A549 (cell line): ENCODE data around the gene HAUS3. TPM values are rescaled to one million over a fixed set of nuclear protein-coding genes. Genes with fewer than 3 reads are reported as not detected.

ENCODE experiments used
- ATAC-seq, 2 experiments: fragments of 200-7000 bp in 1 of 2; fragments of >200 bp in 1 of 2; cut with Nextera tagmentation in 1 of 2; cut with Tn5 transposase in 1 of 2; 3 replicates each; pipeline versions ENCODE4 v1.8.0 to v1.9.1; 2018 to 2020; ENCODE audit warnings: mild to moderate bottlenecking in 1 of 2, moderate library complexity in 1 of 2
- CTCF ChIA-PET: fragments of 300-600 bp; sonication (Branson Sonifier 250); formaldehyde crosslinking; extraction: SDS; loops from one replicate; lab custom pipeline; 2021; ENCODE audit warnings: antibody characterized with exemption, inconsistent platforms; lab: Yijun Ruan, JAX
- POLR2A ChIA-PET: fragments of 350-600 bp; formaldehyde crosslinking; extraction: SDS; loops from one replicate; lab custom pipeline; 2021; ENCODE audit warnings: antibody characterized with exemption, inconsistent platforms; lab: Yijun Ruan, JAX
- DNase-seq, 2 experiments: peaks; one replicate each; pipeline versions ENCODE4 v3.0.0 to v3.0.0-alpha.2; 2011 to 2016; ENCODE audit warnings: low read depth in 1 of 2, low spot score in 1 of 2
- FAIRE-seq: peaks from 2 replicates; lab custom pipeline; 2011; peaks lifted over from hg19 to GRCh38; lab: Jason Lieb, UNC
- H3K27ac ChIP-seq, 2 experiments: fragments of >200 bp; sonication (Bioruptor Twin); formaldehyde crosslinking; 3 replicates each; pipeline ENCODE4 v1.5.1; 2016 to 2017
- H3K4me1 ChIP-seq: fragments of >200 bp; sonication (Bioruptor Twin); formaldehyde crosslinking; 3 replicates; pipeline ENCODE4 v1.6.1; 2016
- H3K4me2 ChIP-seq: fragments of >200 bp; sonication (Bioruptor Twin); formaldehyde crosslinking; 3 replicates; pipeline ENCODE4 v1.6.1; 2016
- H3K4me3 ChIP-seq: fragments of >200 bp; sonication (Bioruptor Twin); formaldehyde crosslinking; 3 replicates; pipeline ENCODE4 v1.5.1; 2016
- H3K9me3 ChIP-seq: fragments of >200 bp; sonication (Bioruptor Twin); formaldehyde crosslinking; 3 replicates; pipeline ENCODE4 v1.6.1; 2016
- CHD4 ChIP-seq: fragments of 200-600 bp; sonication (generic); IDR thresholded peaks from 2 replicates; pipeline ENCODE4 v1.6.1; 2016; ENCODE audit warnings: antibody characterized with exemption, mild to moderate bottlenecking, borderline replicate concordance
- CTCF ChIP-seq: fragments of >200 bp; sonication (Bioruptor Twin); formaldehyde crosslinking; IDR thresholded peaks from 3 replicates; pipeline ENCODE4 v1.5.1; 2016
- E2F6 ChIP-seq: IDR thresholded peaks from 2 replicates; pipeline ENCODE4 v1.6.1; 2012; ENCODE audit warnings: low read depth, borderline replicate concordance
- EHMT2 ChIP-seq: fragments of 200-600 bp; sonication (generic); IDR thresholded peaks from 2 replicates; pipeline ENCODE4 v1.6.1; 2016; ENCODE audit warnings: antibody characterized with exemption, low read depth, mild to moderate bottlenecking, moderate library complexity
- FOSB ChIP-seq: fragments of 250-450 bp; sonication (Bioruptor Pico); IDR thresholded peaks from 2 replicates; pipeline ENCODE4 v1.5.0; 2020; ENCODE audit warnings: mild to moderate bottlenecking, moderate library complexity
- FOSL2 ChIP-seq, 2 experiments: fragments of 450-650 bp in 1 of 2; fragments of >200 bp in 1 of 2; sonication (Bioruptor Twin) in 1 of 2; formaldehyde crosslinking; IDR thresholded peaks; 2 replicates each; pipeline versions ENCODE4 v1.5.0 to v1.6.1; 2016 to 2020; ENCODE audit warnings: mild to moderate bottlenecking in 1 of 2, moderate library complexity in 1 of 2
- HEYL ChIP-seq: fragments of 250-450 bp; sonication (Bioruptor Pico); IDR thresholded peaks from 2 replicates; pipeline ENCODE4 v1.8.0; 2021; ENCODE audit warnings: mild to moderate bottlenecking, moderate library complexity
- HMGXB4 ChIP-seq: fragments of 250-450 bp; sonication (Bioruptor Pico); IDR thresholded peaks from 2 replicates; pipeline ENCODE4 v1.5.0; 2021; ENCODE audit warnings: mild to moderate bottlenecking, moderate library complexity, borderline replicate concordance
- JUN ChIP-seq, 2 experiments: fragments of >200 bp; sonication (Bioruptor Twin); formaldehyde crosslinking; IDR thresholded peaks; 2 replicates in 1 of 2; 3 replicates in 1 of 2; pipeline ENCODE4 v1.6.1; 2016 to 2017
- MAFK ChIP-seq: fragments of 450-650 bp; IDR thresholded peaks from 2 replicates; pipeline ENCODE4 v1.6.1; 2014; ENCODE audit not compliant: partially characterized antibody
- MYC ChIP-seq: IDR thresholded peaks from 2 replicates; pipeline ENCODE4 v1.6.1; 2012; ENCODE audit warnings: mild to moderate bottlenecking, inconsistent platforms, low read length, improper control_type of control experiment, borderline replicate concordance
- PBX3 ChIP-seq: IDR thresholded peaks from 2 replicates; pipeline ENCODE4 v1.6.1; 2012
- POLR2AphosphoS2 ChIP-seq: conservative IDR thresholded peaks from 2 replicates; pipeline ENCODE4 v1.6.1; 2012; ENCODE audit warnings: low read length, improper control_type of control experiment, inconsistent platforms
- RAD21 ChIP-seq, 2 experiments: fragments of >200 bp in 1 of 2; sonication (Bioruptor Twin) in 1 of 2; formaldehyde crosslinking in 1 of 2; IDR thresholded peaks in 1 of 2; conservative IDR thresholded peaks in 1 of 2; 2 replicates in 1 of 2; 3 replicates in 1 of 2; pipeline ENCODE4 v1.6.1; 2012 to 2018; ENCODE audit warnings: inconsistent platforms in 1 of 2
- RARB ChIP-seq: fragments of 250-450 bp; sonication (Bioruptor Pico); IDR thresholded peaks from 2 replicates; pipeline ENCODE4 v1.8.0; 2021; ENCODE audit warnings: mild to moderate bottlenecking, moderate library complexity
- REST ChIP-seq: fragments of 200-600 bp; sonication (generic); IDR thresholded peaks from 2 replicates; pipeline ENCODE4 v1.6.1; 2016; ENCODE audit warnings: antibody characterized with exemption, mild to moderate bottlenecking, moderate library complexity
- RFX5 ChIP-seq: fragments of 450-650 bp; IDR thresholded peaks from 2 replicates; pipeline ENCODE4 v1.7.1; 2014; ENCODE audit warnings: antibody characterized with exemption, mild to moderate bottlenecking, moderate library complexity
- ZC3H11A ChIP-seq: fragments of 450-650 bp; IDR thresholded peaks from 2 replicates; pipeline ENCODE4 v1.6.1; 2014; ENCODE audit warnings: antibody characterized with exemption, mild to moderate bottlenecking
- ZFP36 ChIP-seq: fragments of 450-650 bp; IDR thresholded peaks from 2 replicates; pipeline ENCODE4 v1.6.1; 2014; ENCODE audit warnings: borderline replicate concordance; ENCODE audit not compliant: partially characterized antibody
- ZNF302 ChIP-seq: fragments of 250-450 bp; sonication (Bioruptor Pico); IDR thresholded peaks from 2 replicates; pipeline ENCODE4 v1.9.0; 2021; ENCODE audit warnings: inconsistent platforms, mild to moderate bottlenecking, moderate library complexity
- WGBS: methylation state at CpG from one replicate; pipeline ENCODE4 v1.1.6; 2017; ENCODE audit errors: missing lambda C conversion rate; 5-methylcytosine and 5-hydroxymethylcytosine counted together
- polyA plus RNA-seq, 4 experiments: library from polyadenylated mRNA; depleted of rRNA in 3 of 4; stranded (reverse); fragments of >200 nt; fragmentation: RNase III in 1 of 4; extraction: RNeasy Plus Mini Kit Qiagen cat#74134 plus additional on column Dnase treatment in 1 of 4; gene quantifications; 2 replicates in 3 of 4; 3 replicates in 1 of 4; pipeline ENCODE4 v1.2.3, GENCODE V29; 2011 to 2017

The HAUS3 gene
- polyA plus RNA-seq, 2 of the 4 experiments (the other 2 are of a cell fraction), result 7.7 to 10.6 TPM

- ATAC-seq, result no peak
- H3K9me3 ChIP-seq, result no peaks in the 10 kb centered on the region
- TF ChIP-seq PBX3, result no peak
- TF ChIP-seq HMGXB4 (CRISPR knock-in tag), result no peak
- no peak for TF ChIP-seq POLR2AphosphoS2
- TF ChIP-seq EHMT2, result no peak
- TF ChIP-seq E2F6, result no peak
- TF ChIP-seq ZC3H11A, result no peak
- no peak for TF ChIP-seq FOSB (CRISPR knock-in tag)
- no peak for TF ChIP-seq CHD4
- no peak for TF ChIP-seq HEYL (CRISPR knock-in tag)
- TF ChIP-seq RFX5, result no peak
- TF ChIP-seq FOSL2 (IDR thresholded peaks at IDR 0.05), result no peak
- no peak for TF ChIP-seq FOSL2 (CRISPR knock-in tag; IDR thresholded peaks at IDR 0.05)
- TF ChIP-seq RAD21 (conservative IDR thresholded peaks at IDR 0.05 in 1 of 2, IDR thresholded peaks at IDR 0.05 in 1 of 2), result no peak
- no peak for TF ChIP-seq MAFK
- no peak for TF ChIP-seq CTCF
- no peak for TF ChIP-seq JUN (IDR thresholded peaks at IDR 0.05)
- TF ChIP-seq REST, result no peak
- no peak for TF ChIP-seq ZFP36
- no peak for TF ChIP-seq MYC
- TF ChIP-seq ZNF302 (CRISPR knock-in tag), result no peak
- TF ChIP-seq RARB (CRISPR knock-in tag), result no peak
- FAIRE-seq, result no peak
- H3K27ac ChIP-seq, result no peak overlapping the region
- CTCF ChIA-PET, result no interaction called here
- POLR2A ChIA-PET, result interaction anchor here (1.2 to 1.4 kb wide), 1 partner anchor 10 kb away, joined by 4 read pairs; the partner anchor contains the start of gene MXD4
- H3K4me1 ChIP-seq, result no peaks in the 10 kb centered on the region
- 95% methylated on average over 9 of the region's 16 CpGs for WGBS
- H3K4me3 ChIP-seq, result no peak overlapping the region
- H3K4me2 ChIP-seq, result no peak overlapping the region
- DNase-seq, result no peak
These were observed 10.0 kb upstream of the HAUS3 start for GRCh38 chr4:2251795-2252529.
